ENCODE measurements around the gene ASPN. TPM values are rescaled to one million over a fixed set of nuclear protein-coding genes. Genes with fewer than 3 reads are reported as not detected.

ASPN gene
- total RNA-seq, 1 donor from 2014 or later, result not detected

DNA sequence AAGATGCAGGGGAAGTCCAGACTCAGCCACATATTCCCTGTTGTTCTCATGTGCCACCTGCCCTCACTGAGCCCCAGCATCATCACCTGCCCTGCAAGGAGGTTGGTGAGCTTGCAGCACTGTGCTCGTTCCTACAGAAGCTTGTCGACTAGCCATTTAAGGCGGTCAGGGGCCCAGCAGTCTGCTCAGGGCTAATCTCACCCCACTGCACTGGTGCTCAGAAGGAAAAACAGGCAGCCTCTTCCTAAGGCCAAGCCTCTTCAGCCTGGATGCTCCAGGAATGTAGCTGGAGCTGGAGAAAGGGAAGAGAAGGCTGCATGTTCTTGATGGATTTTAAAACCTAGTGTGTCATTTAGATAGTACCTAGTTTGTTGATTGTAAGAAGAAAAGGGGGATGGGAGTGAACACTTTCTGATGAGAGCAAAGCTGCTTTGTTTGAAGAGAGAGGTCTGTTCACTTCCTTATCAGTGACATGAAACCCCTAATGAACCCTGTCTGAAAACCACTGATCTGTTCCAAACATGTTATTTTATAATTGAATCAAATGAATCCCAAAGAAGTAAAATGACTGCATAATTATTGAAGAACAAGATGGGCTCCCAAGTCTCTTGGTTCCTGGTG lies 10.6 kb upstream of the ASPN start:
- Mint-ChIP-seq H3K4me1 (no peaks in the 10 kb centered on the region), H3K4me3 (no peak overlapping the region), H3K36me3 (ENCODE audit: low read depth) (no peaks in the 10 kb centered on the region), H3K9me3 (no peaks in the 10 kb centered on the region), H3K27me3 (no peaks in the 10 kb centered on the region), H3K27ac (no peak overlapping the region)
- intact Hi-C loops (cut with micrococcal nuclease), result no loop called here
- CTCF ChIA-PET, result no interaction called here
- POLR2A ChIA-PET, result no interaction called here
- TF ChIP-seq, protein P1, sequence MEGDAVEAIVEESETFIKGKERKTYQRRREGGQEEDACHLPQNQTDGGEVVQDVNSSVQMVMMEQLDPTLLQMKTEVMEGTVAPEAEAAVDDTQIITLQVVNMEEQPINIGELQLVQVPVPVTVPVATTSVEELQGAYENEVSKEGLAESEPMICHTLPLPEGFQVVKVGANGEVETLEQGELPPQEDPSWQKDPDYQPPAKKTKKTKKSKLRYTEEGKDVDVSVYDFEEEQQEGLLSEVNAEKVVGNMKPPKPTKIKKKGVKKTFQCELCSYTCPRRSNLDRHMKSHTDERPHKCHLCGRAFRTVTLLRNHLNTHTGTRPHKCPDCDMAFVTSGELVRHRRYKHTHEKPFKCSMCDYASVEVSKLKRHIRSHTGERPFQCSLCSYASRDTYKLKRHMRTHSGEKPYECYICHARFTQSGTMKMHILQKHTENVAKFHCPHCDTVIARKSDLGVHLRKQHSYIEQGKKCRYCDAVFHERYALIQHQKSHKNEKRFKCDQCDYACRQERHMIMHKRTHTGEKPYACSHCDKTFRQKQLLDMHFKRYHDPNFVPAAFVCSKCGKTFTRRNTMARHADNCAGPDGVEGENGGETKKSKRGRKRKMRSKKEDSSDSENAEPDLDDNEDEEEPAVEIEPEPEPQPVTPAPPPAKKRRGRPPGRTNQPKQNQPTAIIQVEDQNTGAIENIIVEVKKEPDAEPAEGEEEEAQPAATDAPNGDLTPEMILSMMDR (IDR thresholded peaks at IDR 0.05), result no peak
- no peak for DNase-seq
- no peak for ATAC-seq (ENCODE audit: low read depth)

DNA sequence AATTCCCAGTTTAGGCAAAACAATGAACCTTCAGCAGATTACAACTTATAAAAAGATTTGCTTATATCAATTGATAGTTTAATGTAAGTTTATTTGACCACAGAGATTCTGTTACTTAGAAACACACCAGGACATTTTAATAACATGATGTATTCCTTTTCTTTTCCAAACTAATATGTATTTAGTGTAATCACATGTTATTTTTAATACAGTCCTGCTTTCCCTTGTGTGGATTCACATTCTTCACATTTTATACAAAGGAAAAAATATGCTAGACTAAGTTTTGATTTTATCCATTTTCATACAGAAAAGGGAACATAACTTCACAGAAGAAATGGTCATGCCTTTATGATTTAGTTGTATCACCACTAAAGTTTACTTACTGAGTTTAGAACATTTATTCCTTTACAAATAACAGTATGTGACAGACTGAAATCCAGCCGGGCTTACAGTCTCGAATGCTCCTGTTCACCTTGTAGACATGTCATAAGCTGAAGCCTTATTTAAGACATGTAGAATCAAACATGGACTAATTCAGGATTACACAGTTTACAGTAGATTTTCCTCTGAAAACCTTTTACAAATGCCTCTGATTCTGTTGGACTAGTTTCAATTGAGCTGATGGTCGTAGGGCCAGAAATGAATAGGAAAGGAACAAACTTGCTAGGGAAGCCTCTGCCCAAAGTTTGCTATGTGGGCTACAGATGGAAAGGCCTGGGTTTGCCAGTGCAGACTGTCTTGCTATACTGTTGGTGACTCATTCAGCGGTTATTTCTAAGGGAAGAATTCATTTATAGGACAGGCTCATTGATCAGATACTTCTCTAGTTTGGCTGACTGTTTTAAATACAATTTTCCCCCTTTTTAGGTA lies 6.6 kb upstream of the ASPN start:
- Mint-ChIP-seq H3K36me3 (ENCODE audit: low read depth) (no peaks in the 10 kb centered on the region), H3K4me1 (no peaks in the 10 kb centered on the region), H3K27me3 (no peaks in the 10 kb centered on the region), H3K4me3 (no peak overlapping the region), H3K27ac (no peak overlapping the region), H3K9me3 (no peaks in the 10 kb centered on the region)
- intact Hi-C loops (cut with micrococcal nuclease), result no loop called here
- ATAC-seq (ENCODE audit: low read depth) (no peak), DNase-seq (no peak)
- TF ChIP-seq, protein P1 (IDR thresholded peaks at IDR 0.05), result no peak
- CTCF ChIA-PET, result no interaction called here
- POLR2A ChIA-PET, result no interaction called here

- no peaks in the 10 kb centered on the region for H3K4me1 Mint-ChIP-seq
- intact Hi-C loops (cut with micrococcal nuclease), result no loop called here
These were observed 4.1 kb upstream of the ASPN start for GRCh38 chr9:92486371-92486770.

DNA sequence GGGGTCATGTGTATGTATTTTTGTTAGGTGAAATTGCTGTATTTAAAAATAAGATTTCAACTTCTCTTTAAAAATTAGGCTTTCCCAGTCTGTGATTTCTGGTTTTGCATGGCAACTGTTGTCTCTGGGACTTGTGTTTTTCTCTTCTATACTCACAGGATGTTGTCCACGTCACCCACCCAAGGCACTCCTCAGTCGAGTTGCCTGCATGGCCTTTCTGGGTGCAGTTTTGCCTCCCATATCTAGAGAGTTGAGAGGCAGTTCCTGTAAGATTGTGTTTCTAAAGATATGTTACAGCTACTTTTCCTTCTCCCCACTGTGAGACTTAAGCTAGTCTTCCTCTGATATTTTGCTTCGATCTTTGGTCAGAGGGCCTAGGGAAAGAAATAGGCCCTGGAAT lies 2.3 kb upstream of the ASPN start:
- Mint-ChIP-seq H3K4me3 (no peak overlapping the region), H3K27ac (no peak overlapping the region), H3K27me3 (no peaks in the 10 kb centered on the region), H3K36me3 (ENCODE audit: low read depth) (no peaks in the 10 kb centered on the region), H3K9me3 (no peaks in the 10 kb centered on the region), H3K4me1 (peaks cover 2% of the 10 kb centered on the region)
- ChIA-PET CTCF (no interaction called here), POLR2A (no interaction called here)
- TF ChIP-seq, protein P1 (IDR thresholded peaks at IDR 0.05), result no peak
- ATAC-seq (ENCODE audit: low read depth) (no peak), DNase-seq (no peak)
- intact Hi-C loops (cut with micrococcal nuclease), result no loop called here

More at GRCh38 chr9:92486371-92486770, 4.1 kb upstream of the ASPN start:
- no peak for DNase-seq
- H3K27ac Mint-ChIP-seq, result no peak overlapping the region
- POLR2A ChIA-PET, result no interaction called here
- H3K4me3 Mint-ChIP-seq, result no peak overlapping the region
- H3K36me3 Mint-ChIP-seq (ENCODE audit: low read depth), result no peaks in the 10 kb centered on the region
- CTCF ChIA-PET, result no interaction called here
- ATAC-seq (ENCODE audit: low read depth), result no peak
- no peaks in the 10 kb centered on the region for H3K27me3 Mint-ChIP-seq
- TF ChIP-seq, protein P1 (IDR thresholded peaks at IDR 0.05), result no peak
- no peaks in the 10 kb centered on the region for H3K9me3 Mint-ChIP-seq

DNA sequence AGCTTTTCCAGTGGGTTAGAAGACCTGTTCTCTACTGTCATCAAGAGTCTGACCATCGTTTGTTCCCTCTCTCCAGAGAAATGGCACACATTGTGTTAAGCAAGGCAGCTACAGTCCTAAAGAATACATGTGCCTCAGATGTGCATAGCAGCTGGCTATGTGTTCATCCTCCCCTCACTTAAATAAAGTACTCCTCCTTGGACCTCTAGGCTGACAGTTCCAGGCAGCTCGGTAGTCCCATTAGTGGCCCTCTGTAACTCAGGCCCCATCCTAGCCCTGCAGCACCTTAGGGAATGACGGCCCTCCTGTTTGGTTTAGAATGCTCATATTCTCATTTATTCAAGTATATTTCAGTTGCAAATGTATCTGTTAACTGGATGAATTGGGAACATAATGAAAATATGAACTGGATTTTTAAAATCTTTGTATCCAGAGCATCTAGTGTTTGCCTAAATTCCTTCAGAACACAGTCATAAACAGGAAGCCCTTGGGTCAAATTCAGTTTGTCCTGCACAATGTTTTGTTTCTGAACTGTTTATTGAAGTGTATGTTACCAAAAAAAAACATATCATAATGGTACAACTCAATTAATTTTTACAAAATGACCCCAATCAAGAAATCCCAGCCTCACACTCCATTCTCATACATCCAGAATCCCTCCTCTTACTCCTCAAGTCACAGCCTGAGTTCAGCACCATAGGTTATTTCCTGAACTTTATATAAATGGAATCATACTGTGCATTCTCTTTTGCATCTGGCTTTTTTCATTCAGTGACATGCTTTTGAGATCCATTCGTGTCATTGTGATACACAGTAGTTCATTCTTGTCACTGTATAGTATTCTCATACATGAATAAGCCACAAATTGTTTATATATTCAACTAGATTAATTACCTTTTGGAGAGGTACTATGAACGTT lies 1.6 kb upstream of the ASPN start:
- Mint-ChIP-seq H3K36me3 (ENCODE audit: low read depth) (no peaks in the 10 kb centered on the region), H3K27ac (no peak overlapping the region), H3K9me3 (no peaks in the 10 kb centered on the region), H3K4me1 (peaks cover 2% of the 10 kb centered on the region), H3K4me3 (no peak overlapping the region), H3K27me3 (no peaks in the 10 kb centered on the region)
- POLR2A ChIA-PET, result no interaction called here
- TF ChIP-seq, protein P1 (IDR thresholded peaks at IDR 0.05), result no peak
- ATAC-seq (ENCODE audit: low read depth) (no peak), DNase-seq (no peak)
- intact Hi-C loops (cut with micrococcal nuclease), result no loop called here
- CTCF ChIA-PET, result no interaction called here

All from activated B cell treated with CpG ODN at 0.5 μM for 24 hours (primary cell).